NCI-H82 (cell line): ENCODE results near the gene DCAF12.
"Not testable (repeated sequence)": the region's sequence is repeated elsewhere in the genome, so short reads cannot be mapped to it uniquely, and the experiment has no call there.

ENCODE experiments used
- DNase-seq: peaks from one replicate; lab custom pipeline; 2025; lab: John Stamatoyannopoulos, UW

The DCAF12 gene

GRCh38 chr9:34069831-34070230, 56.7 kb downstream of the DCAF12 start:
- no peak for DNase-seq

- no peak for DNase-seq
Measured at GRCh38 chr9:34065541-34065940, 61.0 kb downstream of the DCAF12 start.

GRCh38 chr9:34059954-34060353, 66.5 kb downstream of the DCAF12 start:
- DNase-seq = no peak

GRCh38 chr9:34059281-34059680, 67.2 kb downstream of the DCAF12 start:
- no peak for DNase-seq

- peak; percentile 68 for DNase-seq
Measured at GRCh38 chr9:34049630-34050384, 76.7 kb downstream of the DCAF12 start.

GRCh38 chr9:34048727-34049629, 77.5 kb downstream of the DCAF12 start, which contains the start of gene UBAP2:
UBAP2 (minus strand) TSS chr9:34048887; CDS start chr9:34017148, 31,739 bp downstream.
- DNase-seq = peak; percentile 99

GRCh38 chr9:34047864-34048726, 78.4 kb downstream of the DCAF12 start:
- peak; percentile 64 for DNase-seq

- peak; percentile 6 for DNase-seq
Measured at GRCh38 chr9:34046784-34047379, 79.6 kb downstream of the DCAF12 start.

GRCh38 chr9:34045903-34046302, 80.6 kb downstream of the DCAF12 start:
- DNase-seq = no peak

GRCh38 chr9:34042074-34042473, 84.4 kb downstream of the DCAF12 start:
- DNase-seq = not testable (repeated sequence)

- DNase-seq = not testable (repeated sequence)
Measured at GRCh38 chr9:34038851-34039250, 87.6 kb downstream of the DCAF12 start.

GRCh38 chr9:34037626-34038025, 88.9 kb downstream of the DCAF12 start:
- no peak for DNase-seq

- no peak for DNase-seq
Measured at GRCh38 chr9:34036625-34037024, 89.9 kb downstream of the DCAF12 start.
